ENCODE measurements around the gene E4F1. TPM values are rescaled to one million over a fixed set of nuclear protein-coding genes. Genes with fewer than 3 reads are reported as not detected.

The E4F1 gene, protein sequence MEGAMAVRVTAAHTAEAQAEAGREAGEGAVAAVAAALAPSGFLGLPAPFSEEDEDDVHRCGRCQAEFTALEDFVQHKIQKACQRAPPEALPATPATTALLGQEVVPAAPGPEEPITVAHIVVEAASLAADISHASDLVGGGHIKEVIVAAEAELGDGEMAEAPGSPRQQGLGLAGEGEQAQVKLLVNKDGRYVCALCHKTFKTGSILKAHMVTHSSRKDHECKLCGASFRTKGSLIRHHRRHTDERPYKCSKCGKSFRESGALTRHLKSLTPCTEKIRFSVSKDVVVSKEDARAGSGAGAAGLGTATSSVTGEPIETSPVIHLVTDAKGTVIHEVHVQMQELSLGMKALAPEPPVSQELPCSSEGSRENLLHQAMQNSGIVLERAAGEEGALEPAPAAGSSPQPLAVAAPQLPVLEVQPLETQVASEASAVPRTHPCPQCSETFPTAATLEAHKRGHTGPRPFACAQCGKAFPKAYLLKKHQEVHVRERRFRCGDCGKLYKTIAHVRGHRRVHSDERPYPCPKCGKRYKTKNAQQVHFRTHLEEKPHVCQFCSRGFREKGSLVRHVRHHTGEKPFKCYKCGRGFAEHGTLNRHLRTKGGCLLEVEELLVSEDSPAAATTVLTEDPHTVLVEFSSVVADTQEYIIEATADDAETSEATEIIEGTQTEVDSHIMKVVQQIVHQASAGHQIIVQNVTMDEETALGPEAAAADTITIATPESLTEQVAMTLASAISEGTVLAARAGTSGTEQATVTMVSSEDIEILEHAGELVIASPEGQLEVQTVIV
- total RNA-seq (2022; extraction: Qiagen RNA extraction; ENCODE audit: low read depth) = 15.7 to 26.0 TPM (median 24.9 TPM) in 5 replicates

DNA sequence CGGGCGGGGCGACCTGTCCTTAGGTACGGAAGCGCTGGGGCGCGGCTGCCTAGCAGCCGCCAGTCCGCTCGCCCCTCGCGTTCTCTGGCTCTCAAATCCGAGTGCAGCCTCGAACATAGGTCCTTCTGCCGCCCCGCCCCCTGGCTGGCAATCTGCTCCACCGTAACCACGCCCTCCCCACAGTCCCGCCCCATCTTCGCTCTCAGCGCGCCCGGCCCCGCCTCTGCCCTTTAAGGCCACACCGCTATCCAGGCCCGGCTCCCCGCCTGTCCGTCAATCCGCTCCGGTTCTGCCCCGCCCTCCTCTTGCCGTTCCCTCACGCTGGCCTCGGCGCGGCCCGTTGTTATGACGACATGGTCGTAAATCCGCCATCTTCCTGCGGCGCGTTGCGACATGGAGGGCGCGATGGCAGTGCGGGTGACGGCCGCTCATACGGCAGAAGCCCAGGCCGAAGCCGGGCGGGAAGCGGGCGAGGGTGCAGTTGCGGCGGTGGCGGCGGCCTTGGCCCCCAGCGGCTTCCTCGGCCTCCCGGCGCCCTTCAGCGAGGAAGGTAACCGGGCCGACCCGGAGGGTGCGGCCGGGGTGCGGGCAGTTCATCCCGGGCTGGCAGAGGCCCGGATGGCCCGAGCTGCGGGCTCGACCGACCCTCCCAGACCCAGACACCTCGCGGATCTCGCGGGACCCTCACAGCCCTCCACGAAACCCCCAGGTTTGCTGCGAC, at the start of gene E4F1:
TSS of gene E4F1 (plus strand) at position 371 of the 721 bp plus-strand sequence. CDS start at position 394, 23 bp downstream.

DNA sequence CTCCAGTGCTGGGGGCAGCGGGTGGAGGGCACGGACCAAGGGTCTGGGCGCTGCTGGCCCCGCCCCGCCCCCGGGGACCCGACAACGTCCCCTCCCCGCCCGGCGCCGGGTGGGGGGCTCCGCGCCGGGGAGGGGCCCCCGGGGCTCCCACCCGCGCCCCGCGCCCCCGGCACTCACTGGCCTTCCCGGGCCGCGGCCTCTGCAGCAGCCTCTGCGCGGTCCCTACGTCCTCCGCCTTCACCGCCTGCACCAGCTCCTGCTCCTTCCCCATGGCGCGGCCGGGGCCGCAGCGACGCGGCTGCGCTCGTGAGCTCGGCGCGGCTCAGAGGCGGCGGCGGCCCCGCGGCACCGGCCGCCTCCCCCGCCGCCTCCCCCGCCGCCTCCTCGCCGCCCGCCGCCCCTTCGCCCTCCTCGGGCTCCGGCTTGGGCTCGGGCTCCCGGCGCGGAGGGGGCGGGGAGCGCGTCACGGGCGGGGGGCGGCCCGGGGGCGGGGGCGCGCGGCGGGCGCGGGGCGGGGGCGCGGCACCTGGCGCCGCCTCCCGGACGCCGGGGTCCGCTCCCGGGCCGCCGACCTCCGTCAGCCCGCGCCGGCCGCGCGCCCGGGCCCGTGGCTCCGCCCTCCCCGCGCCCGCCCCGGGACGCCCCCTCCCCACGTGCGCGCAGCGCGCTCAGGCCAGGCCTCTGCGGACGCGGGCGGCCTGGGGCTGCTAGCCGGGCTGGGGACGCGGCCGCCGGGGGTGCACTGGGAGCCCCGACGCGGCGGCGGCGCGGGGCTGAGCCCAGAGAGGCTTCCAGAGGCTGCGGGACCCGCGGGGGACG, 27.0 kb upstream of the E4F1 start, which contains the start of gene CASKIN1:
TSS of gene CASKIN1 (minus strand) at position 444 of the 819 bp plus-strand sequence. CDS start at position 271, 173 bp downstream.

DNA sequence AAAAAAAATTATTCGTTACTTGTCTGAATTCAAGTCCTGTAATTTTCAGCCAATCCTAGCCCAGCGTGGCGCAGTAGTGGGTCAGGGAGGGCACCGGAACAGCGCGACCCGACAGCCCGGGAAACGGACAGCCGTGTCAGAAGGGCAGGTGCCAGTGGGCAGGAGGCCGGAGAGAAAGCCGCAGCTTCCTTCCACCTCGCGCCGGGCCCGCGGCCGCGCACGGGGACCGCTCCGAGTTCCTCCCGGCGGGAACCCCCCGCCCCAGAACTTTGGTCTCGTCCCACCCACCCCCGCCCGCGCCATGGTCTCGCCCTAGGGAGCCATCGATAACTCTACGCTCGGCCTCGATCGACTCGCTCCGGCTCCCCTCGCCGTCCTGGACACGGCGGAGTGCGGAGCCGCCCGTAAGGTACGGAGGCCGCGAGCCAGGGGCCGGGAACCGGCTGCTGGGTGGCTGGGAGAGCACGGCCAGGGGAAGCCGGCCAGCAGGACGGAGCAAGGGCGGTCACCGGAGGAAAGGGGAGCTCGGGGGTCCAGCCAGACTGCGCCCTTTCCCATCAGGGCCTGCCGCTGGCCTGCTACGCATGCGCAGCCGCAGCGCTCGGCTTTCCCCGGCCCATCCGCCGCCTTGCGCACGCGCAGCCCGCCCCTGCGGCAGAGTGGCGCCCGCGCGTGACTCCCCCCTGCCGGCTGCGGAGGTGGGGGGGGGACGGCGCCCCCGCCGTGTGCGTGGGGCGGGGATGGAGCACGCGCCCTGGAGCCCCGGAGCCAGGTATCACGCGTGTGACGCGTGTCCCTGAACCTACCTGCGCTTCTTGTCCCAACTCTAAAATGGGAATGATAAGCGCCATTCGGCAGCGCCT, 18.1 kb upstream of the E4F1 start, which contains the start of gene MLST8:
TSS of gene MLST8 (plus strand) at position 351 of the 863 bp plus-strand sequence. CDS start 632 bp downstream, outside the sequence.

DNA sequence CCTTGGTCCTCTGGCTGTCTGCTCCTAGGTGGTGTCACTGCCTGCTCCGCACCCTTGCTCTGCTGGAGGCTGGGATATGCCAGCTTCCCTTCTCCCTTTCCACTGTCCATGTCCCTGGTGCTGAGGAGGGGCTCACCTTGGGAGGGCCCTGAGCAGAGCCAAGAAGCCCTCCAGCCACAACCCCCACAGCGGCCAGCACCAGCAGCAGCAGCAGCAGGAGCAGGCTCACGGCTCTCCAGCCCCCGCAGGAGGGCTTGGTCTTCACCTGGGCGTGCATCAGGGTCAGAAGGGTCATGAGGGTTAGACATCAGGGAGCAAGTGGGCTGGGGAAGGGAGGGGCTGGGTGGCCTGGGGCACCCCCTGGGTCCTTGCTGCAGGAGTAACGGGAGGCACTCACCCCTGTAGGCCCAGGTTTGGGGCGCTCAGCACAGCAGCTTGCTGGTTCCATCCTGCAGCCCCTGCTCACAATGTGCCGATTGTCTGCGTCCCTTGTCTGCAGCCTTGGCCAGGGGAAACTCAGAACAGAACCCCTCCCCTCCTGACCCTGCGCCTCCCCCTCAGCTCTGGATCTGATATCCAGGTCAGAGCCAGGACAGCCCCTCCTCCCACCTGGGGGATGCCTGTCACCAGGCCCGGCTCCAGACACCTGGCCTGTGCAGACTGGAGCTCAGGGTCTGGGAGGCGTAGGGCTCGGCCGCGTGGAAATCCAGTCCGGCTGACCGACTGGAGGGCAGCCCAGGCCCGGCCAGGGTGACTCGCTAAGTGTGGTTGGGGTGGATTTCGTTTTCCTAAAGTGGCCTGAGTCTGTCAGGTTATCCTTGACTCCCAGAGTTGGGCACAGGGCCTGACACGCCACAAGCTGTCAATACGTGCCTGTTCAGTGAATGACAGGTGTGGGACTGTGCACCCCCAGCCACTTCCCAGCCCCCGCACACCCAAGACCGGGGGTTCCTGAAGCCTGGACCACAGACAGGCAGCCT, 12.7 kb upstream of the E4F1 start, which contains the start of gene BRICD5:
TSS of gene BRICD5 (minus strand) at position 478 of the 980 bp plus-strand sequence. CDS start at position 448, 30 bp downstream.

DNA sequence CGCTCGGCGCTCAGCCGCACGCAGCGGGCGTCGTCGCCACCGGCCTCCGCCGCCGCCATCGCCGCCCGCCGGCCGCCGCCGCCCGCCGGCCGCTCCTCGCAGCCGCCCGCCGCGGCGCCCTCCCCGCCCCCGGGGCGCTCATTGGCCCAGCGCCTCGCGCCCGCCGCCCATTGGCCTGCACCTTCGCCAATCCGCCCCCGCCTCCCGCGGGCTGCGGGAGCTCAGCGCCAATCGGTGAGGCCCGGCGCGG, 8.7 kb upstream of the E4F1 start, which contains the start of gene PGP:
TSS of gene PGP (minus strand) at position 122 of the 250 bp plus-strand sequence. CDS start at position 59, 63 bp downstream.

DNA sequence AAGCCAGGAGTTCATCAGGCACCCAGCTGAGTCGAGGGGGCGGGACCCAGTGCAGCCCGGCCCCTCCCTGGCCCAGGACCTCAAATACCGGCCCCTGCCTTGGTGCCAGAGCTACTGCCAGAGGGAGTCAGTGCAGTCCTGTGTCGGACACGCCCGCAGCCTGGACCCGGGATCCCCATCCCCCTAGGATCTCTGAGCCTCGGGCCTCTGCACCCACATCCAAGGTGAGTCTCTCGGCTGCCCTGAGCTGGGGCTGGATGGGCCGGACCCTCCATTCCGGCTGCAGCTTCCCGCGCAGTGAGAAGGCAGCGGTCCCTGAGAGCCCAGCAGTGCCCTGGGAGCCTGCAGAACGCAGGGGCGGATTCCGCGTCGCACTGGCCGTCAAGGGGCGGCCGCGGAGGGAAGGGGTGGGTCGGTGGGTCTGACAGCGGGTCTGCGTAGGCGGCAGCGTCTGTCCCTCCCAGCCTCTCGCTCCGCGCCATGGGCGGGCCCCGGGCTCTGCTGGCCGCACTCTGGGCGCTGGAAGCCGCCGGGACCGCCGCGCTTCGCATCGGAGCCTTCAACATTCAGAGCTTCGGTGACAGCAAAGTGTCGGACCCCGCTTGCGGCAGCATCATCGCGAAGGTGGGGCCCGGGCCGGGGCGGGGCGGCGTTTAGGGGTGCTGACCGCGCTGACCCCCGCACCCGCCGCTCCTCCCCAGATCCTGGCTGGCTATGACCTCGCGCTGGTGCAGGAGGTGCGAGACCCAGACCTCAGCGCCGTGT, 13.1 kb downstream of the E4F1 start, which contains the start of gene DNASE1L2:
TSS of gene DNASE1L2 (plus strand) at position 108 of the 765 bp plus-strand sequence. CDS start at position 481, 373 bp downstream.

DNA sequence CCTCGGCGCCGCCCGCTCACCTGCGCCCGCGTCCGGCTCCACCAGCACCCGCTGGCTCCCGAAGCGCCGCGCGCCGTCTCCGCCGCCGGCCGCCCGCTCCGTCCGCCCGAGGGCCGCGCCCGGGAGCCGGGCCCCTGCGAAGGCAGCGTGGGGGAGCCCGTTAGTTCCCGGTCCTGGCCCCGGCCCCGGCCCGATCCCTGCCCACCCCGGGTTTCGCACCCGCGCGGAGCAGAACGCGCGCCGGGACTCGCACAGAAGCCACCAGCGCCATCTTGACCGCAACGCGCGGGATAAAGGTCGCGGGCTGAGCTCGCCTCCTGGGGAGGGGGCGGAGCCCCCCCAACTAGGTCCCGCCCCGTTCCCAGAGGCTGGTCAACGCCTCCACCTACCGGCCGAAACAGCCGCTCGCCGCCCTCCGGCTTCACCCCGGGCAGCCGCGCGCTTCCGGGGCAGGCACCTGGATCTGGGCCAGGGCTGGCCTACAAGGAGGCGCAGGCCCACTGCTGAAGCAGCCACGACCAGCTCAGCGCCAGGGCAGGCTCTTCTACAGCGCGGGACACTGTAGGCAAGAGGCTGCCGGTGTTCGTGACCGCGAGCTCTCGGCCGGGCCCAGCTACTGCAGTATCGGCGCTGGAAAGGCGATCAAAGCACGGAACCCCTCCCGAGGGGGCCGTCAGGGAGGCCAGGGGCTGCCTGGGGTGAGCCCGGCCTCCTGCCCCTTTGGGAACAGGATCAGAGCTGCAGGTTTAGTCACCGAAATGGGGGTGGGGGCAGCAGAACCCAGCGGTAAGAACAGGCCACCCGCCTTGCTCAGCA, 28.1 kb downstream of the E4F1 start, which contains the start of gene ECI1:
TSS of gene ECI1 (minus strand) at position 292 of the 816 bp plus-strand sequence. CDS start at position 271, 21 bp downstream.

DNA sequence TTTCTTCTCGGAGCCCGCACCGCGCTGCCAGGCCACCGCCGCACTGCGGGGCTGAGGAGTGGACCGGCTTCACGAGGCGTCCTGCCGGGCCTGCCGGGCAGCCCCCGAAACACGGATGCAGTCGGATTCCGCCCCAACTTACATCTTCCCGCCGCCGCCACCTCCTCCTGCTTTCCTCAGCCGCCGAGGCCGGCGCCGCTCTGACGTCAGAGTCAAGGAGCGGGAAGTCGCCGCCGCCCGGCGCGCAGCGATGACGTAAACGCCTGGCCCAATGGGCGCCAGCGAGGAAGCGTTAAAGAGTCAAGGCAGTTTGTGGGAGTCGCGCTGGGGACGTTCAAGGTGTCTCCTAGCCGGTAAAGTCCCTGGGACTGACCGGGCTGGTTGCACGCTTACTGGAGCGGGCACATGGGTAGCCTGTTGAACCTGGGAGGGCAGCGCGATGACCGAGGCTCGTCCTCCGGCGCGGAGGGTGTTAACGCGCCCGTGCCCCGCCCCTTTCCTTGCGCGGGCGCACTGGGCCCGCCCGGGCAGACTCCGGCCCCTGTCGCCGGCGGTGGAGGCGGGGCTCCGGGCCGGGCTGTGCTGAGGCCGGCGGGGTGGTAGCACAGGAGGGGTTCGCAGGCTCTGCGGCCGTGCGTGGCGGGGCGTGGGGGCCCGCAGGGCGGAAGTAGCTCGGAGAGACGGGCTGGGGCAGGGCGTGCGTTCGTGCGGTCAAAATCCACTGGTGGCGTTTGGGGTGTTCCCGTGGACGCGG, 44.7 kb downstream of the E4F1 start, which contains the start of gene RNPS1:
TSS of gene RNPS1 (minus strand) at position 214 of the 754 bp plus-strand sequence. CDS start 3,483 bp downstream, outside the sequence.

Other genes with a start within 250 kb of the E4F1 start
- 0.25 to 0.58 TPM (median 0.37 TPM) in 3 of 5 replicates, not detected in the others for gene NOXO1, start 242.1 kb upstream of the E4F1 start, total RNA-seq (2022; extraction: Qiagen RNA extraction; ENCODE audit: low read depth)
- gene GFER, start 239.4 kb upstream of the E4F1 start, total RNA-seq (2022; extraction: Qiagen RNA extraction; ENCODE audit: low read depth) = 21.9 to 49.2 TPM (median 39.8 TPM) in 5 replicates
- 5.5 to 8.3 TPM (median 8.1 TPM) in 5 replicates for gene SYNGR3, start 233.6 kb upstream of the E4F1 start, total RNA-seq (2022; extraction: Qiagen RNA extraction; ENCODE audit: low read depth)
- gene ZNF598, start 213.8 kb upstream of the E4F1 start, total RNA-seq (2022; extraction: Qiagen RNA extraction; ENCODE audit: low read depth) = 43.7 to 60.1 TPM (median 56.5 TPM) in 5 replicates
- gene NPW, start 203.8 kb upstream of the E4F1 start, total RNA-seq (2022; extraction: Qiagen RNA extraction; ENCODE audit: low read depth) = 0.44 to 1.7 TPM (median 0.85 TPM) in 5 replicates
- 48.2 to 73.8 TPM (median 68.4 TPM) in 5 replicates for gene NHERF2, start 196.7 kb upstream of the E4F1 start, total RNA-seq (2022; extraction: Qiagen RNA extraction; ENCODE audit: low read depth)
- gene NTHL1, start 175.8 kb upstream of the E4F1 start, total RNA-seq (2022; extraction: Qiagen RNA extraction; ENCODE audit: low read depth) = 37.9 to 51.7 TPM (median 44.3 TPM) in 5 replicates
- gene TSC2, start 175.6 kb upstream of the E4F1 start, total RNA-seq (2022; extraction: Qiagen RNA extraction; ENCODE audit: low read depth) = 30.8 to 44.5 TPM (median 43.0 TPM) in 5 replicates
- gene PKD1, start 87.7 kb upstream of the E4F1 start, total RNA-seq (2022; extraction: Qiagen RNA extraction; ENCODE audit: low read depth) = 36.9 to 55.8 TPM (median 48.0 TPM) in 5 replicates
- 2.4 to 4.9 TPM (median 2.9 TPM) in 5 replicates for gene RAB26, start 75.0 kb upstream of the E4F1 start, total RNA-seq (2022; extraction: Qiagen RNA extraction; ENCODE audit: low read depth)
- gene TRAF7, start 67.8 kb upstream of the E4F1 start, total RNA-seq (2022; extraction: Qiagen RNA extraction; ENCODE audit: low read depth) = 37.1 to 58.7 TPM (median 50.7 TPM) in 5 replicates
- gene CASKIN1, start 27.0 kb upstream of the E4F1 start, total RNA-seq (2022; extraction: Qiagen RNA extraction; ENCODE audit: low read depth) = 0.35 to 0.55 TPM (median 0.45 TPM) in 5 replicates
- gene MLST8, start 18.1 kb upstream of the E4F1 start, total RNA-seq (2022; extraction: Qiagen RNA extraction; ENCODE audit: low read depth) = 38.1 to 52.1 TPM (median 49.1 TPM) in 5 replicates
- gene BRICD5, start 12.7 kb upstream of the E4F1 start, total RNA-seq (2022; extraction: Qiagen RNA extraction; ENCODE audit: low read depth) = 3.6 to 6.2 TPM (median 5.0 TPM) in 5 replicates
- gene PGP, start 8.8 kb upstream of the E4F1 start, total RNA-seq (2022; extraction: Qiagen RNA extraction; ENCODE audit: low read depth) = 18.4 to 32.7 TPM (median 32.3 TPM) in 5 replicates
- 0.80 to 1.7 TPM (median 1.6 TPM) in 5 replicates for gene DNASE1L2, start 12.9 kb downstream of the E4F1 start, total RNA-seq (2022; extraction: Qiagen RNA extraction; ENCODE audit: low read depth)
- gene ECI1, start 28.0 kb downstream of the E4F1 start, total RNA-seq (2022; extraction: Qiagen RNA extraction; ENCODE audit: low read depth) = 47.7 to 92.0 TPM (median 91.2 TPM) in 5 replicates
- gene RNPS1, start 44.5 kb downstream of the E4F1 start, total RNA-seq (2022; extraction: Qiagen RNA extraction; ENCODE audit: low read depth) = 248 to 285 TPM (median 258 TPM) in 5 replicates
- 15.9 to 20.5 TPM (median 20.2 TPM) in 5 replicates for gene ABCA3, start 117.1 kb downstream of the E4F1 start, total RNA-seq (2022; extraction: Qiagen RNA extraction; ENCODE audit: low read depth)
- 18.2 to 24.3 TPM (median 22.2 TPM) in 5 replicates for gene CCNF, start 205.9 kb downstream of the E4F1 start, total RNA-seq (2022; extraction: Qiagen RNA extraction; ENCODE audit: low read depth)
- 15.6 to 20.9 TPM (median 19.0 TPM) in 5 replicates for gene TEDC2, start 236.5 kb downstream of the E4F1 start, total RNA-seq (2022; extraction: Qiagen RNA extraction; ENCODE audit: low read depth)
- 0.07 TPM in 1 of 5 replicates, not detected in the others for gene NTN3, start 247.7 kb downstream of the E4F1 start, total RNA-seq (2022; extraction: Qiagen RNA extraction; ENCODE audit: low read depth)